Measurements from ENCODE around the gene TENM4. TPM values are rescaled to one million over a fixed set of nuclear protein-coding genes. Genes with fewer than 3 reads are reported as not detected.

Gene TENM4
- polyA plus RNA-seq, 1 donor from 2014 or later: 16.8 TPM

DNA sequence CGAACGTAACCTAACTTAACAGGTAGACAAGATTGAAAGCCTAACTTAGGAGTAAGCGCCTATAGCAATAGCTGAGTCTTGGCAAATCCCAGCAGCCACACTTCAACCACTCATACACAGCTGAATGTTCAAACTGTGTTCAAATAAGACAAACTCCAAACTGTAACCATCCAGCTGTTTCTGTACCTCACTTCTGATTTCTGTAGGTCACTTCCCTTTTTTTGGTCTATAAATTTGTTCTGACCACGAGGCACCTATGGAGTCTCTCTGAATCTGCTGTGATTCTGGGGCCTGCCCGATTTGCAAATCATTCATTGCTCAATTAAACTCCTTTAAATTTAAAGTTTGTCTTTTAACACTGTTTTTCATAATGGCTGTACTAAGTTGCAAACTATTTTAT lies 8.2 kb upstream of the TENM4 start:
- H3K36me3 ChIP-seq (ENCODE audit: insufficient read depth, low read length): no peaks in the 10 kb centered on the region
- H3F3A ChIP-seq (ENCODE audit: insufficient read depth, low read length, poor library complexity, severe bottlenecking): no peaks in the 10 kb centered on the region
- no peaks in the 10 kb centered on the region for H4K20me1 ChIP-seq (ENCODE audit: insufficient read depth)
- no peak overlapping the region for H3K4me3 ChIP-seq (ENCODE audit: low read length)
- no peak for TF ChIP-seq POLR2AphosphoS5 (IDR thresholded peaks at IDR 0.05)
- no peak for TF ChIP-seq EZH2 (IDR thresholded peaks at IDR 0.05; ENCODE audit: borderline replicate concordance, insufficient read depth, low read length, poor library complexity, severe bottlenecking)
- no peak for TF ChIP-seq SMC3 (conservative IDR thresholded peaks at IDR 0.05; ENCODE audit: poor library complexity)
- no peak for TF ChIP-seq EP300 (conservative IDR thresholded peaks at IDR 0.05; ENCODE audit: poor library complexity, severe bottlenecking)
- no peak for TF ChIP-seq MXI1 (conservative IDR thresholded peaks at IDR 0.05; ENCODE audit: poor library complexity, severe bottlenecking)
- TF ChIP-seq RAD21 (conservative IDR thresholded peaks at IDR 0.05): no peak
- TF ChIP-seq, protein P1, sequence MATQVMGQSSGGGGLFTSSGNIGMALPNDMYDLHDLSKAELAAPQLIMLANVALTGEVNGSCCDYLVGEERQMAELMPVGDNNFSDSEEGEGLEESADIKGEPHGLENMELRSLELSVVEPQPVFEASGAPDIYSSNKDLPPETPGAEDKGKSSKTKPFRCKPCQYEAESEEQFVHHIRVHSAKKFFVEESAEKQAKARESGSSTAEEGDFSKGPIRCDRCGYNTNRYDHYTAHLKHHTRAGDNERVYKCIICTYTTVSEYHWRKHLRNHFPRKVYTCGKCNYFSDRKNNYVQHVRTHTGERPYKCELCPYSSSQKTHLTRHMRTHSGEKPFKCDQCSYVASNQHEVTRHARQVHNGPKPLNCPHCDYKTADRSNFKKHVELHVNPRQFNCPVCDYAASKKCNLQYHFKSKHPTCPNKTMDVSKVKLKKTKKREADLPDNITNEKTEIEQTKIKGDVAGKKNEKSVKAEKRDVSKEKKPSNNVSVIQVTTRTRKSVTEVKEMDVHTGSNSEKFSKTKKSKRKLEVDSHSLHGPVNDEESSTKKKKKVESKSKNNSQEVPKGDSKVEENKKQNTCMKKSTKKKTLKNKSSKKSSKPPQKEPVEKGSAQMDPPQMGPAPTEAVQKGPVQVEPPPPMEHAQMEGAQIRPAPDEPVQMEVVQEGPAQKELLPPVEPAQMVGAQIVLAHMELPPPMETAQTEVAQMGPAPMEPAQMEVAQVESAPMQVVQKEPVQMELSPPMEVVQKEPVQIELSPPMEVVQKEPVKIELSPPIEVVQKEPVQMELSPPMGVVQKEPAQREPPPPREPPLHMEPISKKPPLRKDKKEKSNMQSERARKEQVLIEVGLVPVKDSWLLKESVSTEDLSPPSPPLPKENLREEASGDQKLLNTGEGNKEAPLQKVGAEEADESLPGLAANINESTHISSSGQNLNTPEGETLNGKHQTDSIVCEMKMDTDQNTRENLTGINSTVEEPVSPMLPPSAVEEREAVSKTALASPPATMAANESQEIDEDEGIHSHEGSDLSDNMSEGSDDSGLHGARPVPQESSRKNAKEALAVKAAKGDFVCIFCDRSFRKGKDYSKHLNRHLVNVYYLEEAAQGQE (IDR thresholded peaks at IDR 0.05; ENCODE audit: borderline replicate concordance): no peak
- TF ChIP-seq TAF1 (IDR thresholded peaks at IDR 0.05; ENCODE audit: low read depth): no peak
- TF ChIP-seq, protein P2, sequence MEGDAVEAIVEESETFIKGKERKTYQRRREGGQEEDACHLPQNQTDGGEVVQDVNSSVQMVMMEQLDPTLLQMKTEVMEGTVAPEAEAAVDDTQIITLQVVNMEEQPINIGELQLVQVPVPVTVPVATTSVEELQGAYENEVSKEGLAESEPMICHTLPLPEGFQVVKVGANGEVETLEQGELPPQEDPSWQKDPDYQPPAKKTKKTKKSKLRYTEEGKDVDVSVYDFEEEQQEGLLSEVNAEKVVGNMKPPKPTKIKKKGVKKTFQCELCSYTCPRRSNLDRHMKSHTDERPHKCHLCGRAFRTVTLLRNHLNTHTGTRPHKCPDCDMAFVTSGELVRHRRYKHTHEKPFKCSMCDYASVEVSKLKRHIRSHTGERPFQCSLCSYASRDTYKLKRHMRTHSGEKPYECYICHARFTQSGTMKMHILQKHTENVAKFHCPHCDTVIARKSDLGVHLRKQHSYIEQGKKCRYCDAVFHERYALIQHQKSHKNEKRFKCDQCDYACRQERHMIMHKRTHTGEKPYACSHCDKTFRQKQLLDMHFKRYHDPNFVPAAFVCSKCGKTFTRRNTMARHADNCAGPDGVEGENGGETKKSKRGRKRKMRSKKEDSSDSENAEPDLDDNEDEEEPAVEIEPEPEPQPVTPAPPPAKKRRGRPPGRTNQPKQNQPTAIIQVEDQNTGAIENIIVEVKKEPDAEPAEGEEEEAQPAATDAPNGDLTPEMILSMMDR (IDR thresholded peaks at IDR 0.05; ENCODE audit: poor library complexity, severe bottlenecking): no peak
- H3K4me2 ChIP-seq (ENCODE audit: low read length): no peak overlapping the region
- no peak overlapping the region for H3K27ac ChIP-seq (ENCODE audit: low read length)
- H3K9me3 ChIP-seq (ENCODE audit: low read length): no peaks in the 10 kb centered on the region
- no peak overlapping the region for H3K9ac ChIP-seq (ENCODE audit: low read length)
- H3K79me2 ChIP-seq (replicated peaks; ENCODE audit: insufficient read depth, low read length): no peaks in the 10 kb centered on the region
- H3K27me3 ChIP-seq (ENCODE audit: insufficient read depth, low read depth, low read length): no peaks in the 10 kb centered on the region
- H3K9me2 ChIP-seq (ENCODE audit: insufficient read depth, low read length): no peaks in the 10 kb centered on the region
- H2AFZ ChIP-seq (ENCODE audit: low read depth, low read length): no peak overlapping the region

GRCh38 chr11:79447038-79447786 lies 6.4 kb upstream of the TENM4 start:
- Histone ChIP-seq H3K36me3 (ENCODE audit: insufficient read depth, low read length) (no peaks in the 10 kb centered on the region), H3K4me2 (ENCODE audit: low read length) (no peak overlapping the region), H3K9ac (ENCODE audit: low read length) (no peak overlapping the region), H3K4me3 (ENCODE audit: low read length) (no peak overlapping the region), H4K20me1 (ENCODE audit: insufficient read depth) (no peaks in the 10 kb centered on the region), H3K27ac (ENCODE audit: low read length) (no peak overlapping the region), H3K9me3 (ENCODE audit: low read length) (no peaks in the 10 kb centered on the region), H3F3A (ENCODE audit: insufficient read depth, low read length, poor library complexity, severe bottlenecking) (no peaks in the 10 kb centered on the region), H2AFZ (ENCODE audit: low read depth, low read length) (no peak overlapping the region), H3K79me2 (replicated peaks; ENCODE audit: insufficient read depth, low read length) (no peaks in the 10 kb centered on the region), H3K9me2 (ENCODE audit: insufficient read depth, low read length) (no peaks in the 10 kb centered on the region), H3K27me3 (ENCODE audit: insufficient read depth, low read depth, low read length) (no peaks in the 10 kb centered on the region)
- no peak for TF ChIP-seq POLR2AphosphoS5 (IDR thresholded peaks at IDR 0.05)
- TF ChIP-seq, protein P2 (IDR thresholded peaks at IDR 0.05; ENCODE audit: poor library complexity, severe bottlenecking): no peak
- no peak for TF ChIP-seq EP300 (conservative IDR thresholded peaks at IDR 0.05; ENCODE audit: poor library complexity, severe bottlenecking)
- TF ChIP-seq, protein P1 (IDR thresholded peaks at IDR 0.05; ENCODE audit: borderline replicate concordance): no peak
- no peak for TF ChIP-seq SMC3 (conservative IDR thresholded peaks at IDR 0.05; ENCODE audit: poor library complexity)
- no peak for TF ChIP-seq TAF1 (IDR thresholded peaks at IDR 0.05; ENCODE audit: low read depth)
- no peak for TF ChIP-seq EZH2 (IDR thresholded peaks at IDR 0.05; ENCODE audit: borderline replicate concordance, insufficient read depth, low read length, poor library complexity, severe bottlenecking)
- TF ChIP-seq MXI1 (conservative IDR thresholded peaks at IDR 0.05; ENCODE audit: poor library complexity, severe bottlenecking): no peak
- TF ChIP-seq RAD21 (conservative IDR thresholded peaks at IDR 0.05): no peak
